ENCODE results near the gene ATG4D. TPM values are rescaled to one million over a fixed set of nuclear protein-coding genes. Genes with fewer than 3 reads are reported as not detected.
A peak's percentile ranks its signal among the peaks of the same experiment; 100 is the strongest.

ATG4D gene
- polyA plus RNA-seq, 1 of the 3 experiments (the other 2 are of a cell fraction) = 22.6 TPM

DNA sequence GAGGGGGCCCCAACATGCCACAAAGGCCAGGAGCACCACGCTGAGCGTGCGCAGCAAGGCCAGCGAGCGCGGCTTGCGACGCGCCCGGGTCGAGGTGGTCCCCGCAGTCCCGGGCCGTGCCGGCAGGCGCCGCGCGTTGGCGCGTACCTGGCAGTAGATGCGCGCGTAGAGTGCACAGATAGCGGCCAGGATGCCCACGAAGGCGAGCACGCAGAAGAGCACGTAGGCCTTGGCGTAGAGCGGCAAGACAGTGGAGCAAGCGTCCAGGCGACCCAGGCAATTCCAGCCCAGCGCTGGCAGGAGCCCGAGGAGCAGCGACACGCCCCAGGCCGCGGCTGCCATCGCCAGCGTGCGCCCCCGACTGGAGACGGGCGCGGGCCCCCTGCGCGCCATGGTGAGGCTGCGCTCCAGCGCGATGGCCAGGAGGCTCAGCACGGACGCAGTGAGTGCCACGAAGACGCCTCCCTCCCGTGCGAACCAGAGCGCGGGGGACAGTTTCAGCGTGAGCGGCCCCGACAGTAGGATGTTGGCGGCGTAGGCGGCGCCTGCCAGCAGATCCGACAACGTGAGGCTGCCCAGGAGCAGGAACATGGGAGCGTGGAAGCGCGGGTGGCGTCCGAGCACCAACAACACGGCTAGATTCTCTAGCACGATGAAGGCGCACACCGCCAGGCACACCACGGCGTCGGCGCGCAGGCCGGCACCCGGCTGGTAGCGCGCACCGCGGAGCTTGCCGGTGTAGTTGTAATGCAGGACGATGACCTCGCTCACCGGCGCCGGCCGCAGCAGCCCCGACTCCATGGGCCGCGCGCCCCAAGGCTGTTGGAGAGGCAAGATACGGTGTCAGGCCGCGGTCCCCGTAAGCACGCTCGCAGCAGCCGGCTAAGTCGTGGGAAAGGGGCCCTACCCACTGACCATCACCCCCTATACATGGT lies 29.2 kb upstream of the ATG4D start:
- Histone ChIP-seq H3K27me3 (ENCODE audit: insufficient read depth) (peaks cover 13% of the 10 kb centered on the region; the same call in 1 of the 2 replicates), H3K4me1 (ENCODE audit: control insufficient read depth in 1 of 2, insufficient read depth in 2 of 2, low read depth in 1 of 2, low read length in 1 of 2) (no peaks in the 10 kb centered on the region; a peak in 1 of 4 replicates), H3K4me2 (no peak overlapping the region), H3K9ac (no peak overlapping the region), H3K9me3 (no peaks in the 10 kb centered on the region), H3K9me2 (no peaks in the 10 kb centered on the region), H3K36me3 (replicated peaks in 1 of 2; ENCODE audit: control insufficient read depth in 1 of 2, insufficient read depth in 2 of 2, low read length in 1 of 2) (no peaks in the 10 kb centered on the region), H4K20me1 (ENCODE audit: insufficient read depth) (no peaks in the 10 kb centered on the region), H3K4me3 (ENCODE audit: low read depth in 2 of 2, low read length in 1 of 2) (no peak overlapping the region), H2AFZ (ENCODE audit: low read depth) (no peak overlapping the region), H3F3A (replicated peaks; ENCODE audit: insufficient read depth) (no peaks in the 10 kb centered on the region), H3K27ac (ENCODE audit: low read depth in 2 of 2, low read length in 1 of 2) (no peak overlapping the region), H3K79me2 (ENCODE audit: insufficient read depth) (no peaks in the 10 kb centered on the region)
- no peak for TF ChIP-seq RFX5 (IDR thresholded peaks at IDR 0.05; ENCODE audit: low read length)
- TF ChIP-seq, protein P1, sequence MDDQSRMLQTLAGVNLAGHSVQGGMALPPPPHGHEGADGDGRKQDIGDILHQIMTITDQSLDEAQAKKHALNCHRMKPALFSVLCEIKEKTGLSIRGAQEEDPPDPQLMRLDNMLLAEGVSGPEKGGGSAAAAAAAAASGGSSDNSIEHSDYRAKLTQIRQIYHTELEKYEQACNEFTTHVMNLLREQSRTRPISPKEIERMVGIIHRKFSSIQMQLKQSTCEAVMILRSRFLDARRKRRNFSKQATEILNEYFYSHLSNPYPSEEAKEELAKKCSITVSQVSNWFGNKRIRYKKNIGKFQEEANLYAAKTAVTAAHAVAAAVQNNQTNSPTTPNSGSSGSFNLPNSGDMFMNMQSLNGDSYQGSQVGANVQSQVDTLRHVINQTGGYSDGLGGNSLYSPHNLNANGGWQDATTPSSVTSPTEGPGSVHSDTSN (IDR thresholded peaks at IDR 0.05) = no peak
- no peak for TF ChIP-seq TCF12 (IDR thresholded peaks at IDR 0.05)
- no peak for TF ChIP-seq MEF2A (IDR thresholded peaks at IDR 0.05; ENCODE audit: borderline replicate concordance, low read depth)
- TF ChIP-seq JUND (IDR thresholded peaks at IDR 0.05) = no peak
- TF ChIP-seq SIN3A (IDR thresholded peaks at IDR 0.05; ENCODE audit: borderline replicate concordance, low read depth, low read length) = no peak
- no peak for TF ChIP-seq FOXJ3 (CRISPR knock-in tag; IDR thresholded peaks at IDR 0.05)
- no peak for TF ChIP-seq YY1 (IDR thresholded peaks at IDR 0.05; ENCODE audit: low read depth)
- no peak for TF ChIP-seq ELF1 (IDR thresholded peaks at IDR 0.05)
- no peak for TF ChIP-seq EP300 (IDR thresholded peaks at IDR 0.05; ENCODE audit: borderline replicate concordance in 1 of 2, low read depth in 1 of 2, low read length in 1 of 2)
- TF ChIP-seq, protein P2, sequence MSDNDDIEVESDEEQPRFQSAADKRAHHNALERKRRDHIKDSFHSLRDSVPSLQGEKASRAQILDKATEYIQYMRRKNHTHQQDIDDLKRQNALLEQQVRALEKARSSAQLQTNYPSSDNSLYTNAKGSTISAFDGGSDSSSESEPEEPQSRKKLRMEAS (IDR thresholded peaks at IDR 0.05; ENCODE audit: low read depth) = no peak
- no peak for TF ChIP-seq CHD2 (IDR thresholded peaks at IDR 0.05; ENCODE audit: low read length, partially characterized antibody)
- no peak for TF ChIP-seq SMC3 (IDR thresholded peaks at IDR 0.05; ENCODE audit: low read depth, low read length)
- TF ChIP-seq MXI1 (IDR thresholded peaks at IDR 0.05; ENCODE audit: low read depth, low read length) = no peak
- TF ChIP-seq GABPA (IDR thresholded peaks at IDR 0.05; ENCODE audit: low read depth) = no peak
- TF ChIP-seq NRF1 (IDR thresholded peaks at IDR 0.05; ENCODE audit: low read depth, low read length) = no peak
- TF ChIP-seq, protein P3, sequence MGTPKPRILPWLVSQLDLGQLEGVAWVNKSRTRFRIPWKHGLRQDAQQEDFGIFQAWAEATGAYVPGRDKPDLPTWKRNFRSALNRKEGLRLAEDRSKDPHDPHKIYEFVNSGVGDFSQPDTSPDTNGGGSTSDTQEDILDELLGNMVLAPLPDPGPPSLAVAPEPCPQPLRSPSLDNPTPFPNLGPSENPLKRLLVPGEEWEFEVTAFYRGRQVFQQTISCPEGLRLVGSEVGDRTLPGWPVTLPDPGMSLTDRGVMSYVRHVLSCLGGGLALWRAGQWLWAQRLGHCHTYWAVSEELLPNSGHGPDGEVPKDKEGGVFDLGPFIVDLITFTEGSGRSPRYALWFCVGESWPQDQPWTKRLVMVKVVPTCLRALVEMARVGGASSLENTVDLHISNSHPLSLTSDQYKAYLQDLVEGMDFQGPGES (IDR thresholded peaks at IDR 0.05; ENCODE audit: low read depth, low read length) = no peak
- CTCF ChIA-PET = interaction anchor here (0.7 to 1.2 kb wide), 2 partner anchors 9 to 96 kb away, joined by 3 read pairs; no protein-coding TSS in a partner anchor
- peak; percentile 74 for DNase-seq
- WGBS (ENCODE audit: low lambda C conversion rate) = 38% methylated on average over 41 of the region's 107 CpGs
- POLR2A ChIA-PET = no interaction called here

Measured in SK-N-SH (cell line).